NCI-H345 (cell line): ENCODE data around the gene XPO1.
"Not testable (repeated sequence)": the region's sequence is repeated elsewhere in the genome, so short reads cannot be mapped to it uniquely, and the experiment has no call there.

ENCODE experiments used
- DNase-seq: peaks from one replicate; lab custom pipeline; 2025; lab: John Stamatoyannopoulos, UW

Gene XPO1

GRCh38 chr2:61534926-61535325 is 3.2 kb downstream of the XPO1 start:
- DNase-seq, result no peak

- DNase-seq, result no peak
These were observed 7.4 kb downstream of the XPO1 start for GRCh38 chr2:61530749-61531148.

- no peak for DNase-seq
These were observed 8.0 kb downstream of the XPO1 start for GRCh38 chr2:61529944-61530735.

GRCh38 chr2:61520261-61520660 is 17.9 kb downstream of the XPO1 start:
- no peak for DNase-seq

- DNase-seq, result no peak
These were observed 25.3 kb downstream of the XPO1 start for GRCh38 chr2:61512768-61513398.

- DNase-seq, result no peak
These were observed 27.2 kb downstream of the XPO1 start for GRCh38 chr2:61510674-61511671.

- DNase-seq, result no peak
These were observed 33.2 kb downstream of the XPO1 start for GRCh38 chr2:61504949-61505348.

GRCh38 chr2:61499060-61499459 is 39.1 kb downstream of the XPO1 start:
- no peak for DNase-seq

- DNase-seq, result no peak
These were observed 44.6 kb downstream of the XPO1 start for GRCh38 chr2:61493523-61493942.

- no peak for DNase-seq
These were observed 45.7 kb downstream of the XPO1 start for GRCh38 chr2:61492476-61492875.

- DNase-seq, result no peak
These were observed 52.9 kb downstream of the XPO1 start for GRCh38 chr2:61485281-61485680.

GRCh38 chr2:61478086-61478485 is 60.1 kb downstream of the XPO1 start:
- DNase-seq, result no peak

- DNase-seq, result not testable (repeated sequence)
These were observed 61.1 kb downstream of the XPO1 start for GRCh38 chr2:61476929-61477589.

GRCh38 chr2:61471905-61472805 is 66.0 kb downstream of the XPO1 start:
- DNase-seq, result peak; percentile 47

GRCh38 chr2:61470965-61471904 is 66.9 kb downstream of the XPO1 start, which contains the start of gene USP34:
TSS of gene USP34 (minus strand) at chr2:61471087. CDS start at chr2:61470692, 395 bp downstream.
- DNase-seq, result peak; percentile 93

GRCh38 chr2:61470122-61470951 is 67.8 kb downstream of the XPO1 start:
- peak; percentile 92 for DNase-seq

- no peak for DNase-seq
These were observed 68.6 kb downstream of the XPO1 start for GRCh38 chr2:61469424-61470121.

- DNase-seq, result not testable (repeated sequence)
These were observed 69.9 kb downstream of the XPO1 start for GRCh38 chr2:61468231-61468630.
